GM12801 (cell line): Measurements from ENCODE around the gene MYBPC2.

ENCODE experiments used
- CTCF ChIP-seq: IDR thresholded peaks from one replicate; pipeline ENCODE4 v1.5.1; 2011; ENCODE audit warnings: control low read depth; ENCODE audit not compliant: insufficient read length; ENCODE audit errors: extremely low read depth

The MYBPC2 gene

GRCh38 chr19:50406156-50406820, 26.4 kb upstream of the MYBPC2 start:
- no peak for TF ChIP-seq CTCF

- no peak for TF ChIP-seq CTCF
Observed at GRCh38 chr19:50406829-50407228, 25.9 kb upstream of the MYBPC2 start.

- no peak for TF ChIP-seq CTCF
Observed at GRCh38 chr19:50409347-50409746, 23.3 kb upstream of the MYBPC2 start.

GRCh38 chr19:50410109-50410508, 22.6 kb upstream of the MYBPC2 start:
- TF ChIP-seq CTCF: no peak

- no peak for TF ChIP-seq CTCF
Observed at GRCh38 chr19:50412419-50412818, 20.3 kb upstream of the MYBPC2 start.

- no peak for TF ChIP-seq CTCF
Observed at GRCh38 chr19:50413096-50413495, 19.6 kb upstream of the MYBPC2 start.

- no peak for TF ChIP-seq CTCF
Observed at GRCh38 chr19:50413531-50413930, 19.2 kb upstream of the MYBPC2 start.
